ENCODE results near the gene OR4D1. TPM values are rescaled to one million over a fixed set of nuclear protein-coding genes. Genes with fewer than 3 reads are reported as not detected.

OR4D1 gene
- total and polyA plus RNA-seq, 2 donors (not counting 1 experiment from before 2014, with no cell fraction given), result 0.01 TPM; not detected in 1

- WGBS (ENCODE audit: insufficient coverage), result no CpG with 5 or more reads among the region's 2 CpGs
- ATAC-seq (ENCODE audit: low read depth) (no peak), DNase-seq (no peak)
- TF ChIP-seq EZH2 (IDR thresholded peaks at IDR 0.05; ENCODE audit: borderline replicate concordance, insufficient read depth, low read depth, low read length, poor library complexity, severe bottlenecking), result no peak
- TF ChIP-seq CTCF (IDR thresholded peaks at IDR 0.05), result no peak
- Histone ChIP-seq H2AFZ (ENCODE audit: insufficient read depth, low read depth, low read length, poor library complexity, severe bottlenecking) (no peak overlapping the region), H3K4me3 (ENCODE audit: control extremely low read depth in 1 of 5, extremely low read depth in 1 of 5, insufficient read depth in 1 of 5, low read depth in 2 of 5, low read length in 4 of 5) (no peak overlapping the region), H3K79me2 (ENCODE audit: control insufficient read depth, insufficient read depth, low read length) (no peaks in the 10 kb centered on the region), H3K4me1 (ENCODE audit: control insufficient read depth in 2 of 2, insufficient read depth in 2 of 2, low read length in 2 of 2) (peaks cover 11 to 16% of the 10 kb centered on the region in 2 donors), H4K20me1 (ENCODE audit: control insufficient read depth, insufficient read depth, low read length, poor library complexity, severe bottlenecking) (no peaks in the 10 kb centered on the region), H3K27ac (ENCODE audit: low read length in 2 of 2) (no peak overlapping the region), H3K9me3 (ENCODE audit: control extremely low read depth in 1 of 3, control insufficient read depth in 2 of 3, insufficient read depth in 1 of 3, low read length in 2 of 3) (peaks cover 0 to 11% (median 0%) of the 10 kb centered on the region in 3 donors), H3K27me3 (replicated peaks in 1 of 4; ENCODE audit: control extremely low read depth in 1 of 4, control insufficient read depth in 3 of 4, insufficient read depth in 4 of 4, low read length in 3 of 4) (peaks cover 0 to 29% (median 14%) of the 10 kb centered on the region in 4 experiments), H3K4me2 (replicated peaks; ENCODE audit: low read depth, low read length, poor library complexity, severe bottlenecking) (no peak overlapping the region), H3K36me3 (replicated peaks in 1 of 2; ENCODE audit: control extremely low read depth in 1 of 2, control insufficient read depth in 1 of 2, extremely low read depth in 1 of 2, insufficient read depth in 2 of 2, low read length in 1 of 2) (no peaks in the 10 kb centered on the region), H3K9ac (ENCODE audit: low read length) (no peak overlapping the region)
- Mint-ChIP-seq H3K4me1 (peaks cover 14% of the 10 kb centered on the region), H3K27ac (no peak overlapping the region), H3K27me3 (peaks cover 60% of the 10 kb centered on the region), H3K9me3 (ENCODE audit: insufficient read depth) (no peaks in the 10 kb centered on the region), H3K4me3 (no peak overlapping the region)
- ChIA-PET POLR2A (no interaction called here), CTCF (no interaction called here)
- intact Hi-C loops (cut with micrococcal nuclease), result no loop called here
Measured at GRCh38 chr17:58158181-58158580, 10.0 kb downstream of the OR4D1 start.

GRCh38 chr17:58161566-58161965, 13.4 kb downstream of the OR4D1 start:
- 89% methylated on average over 2 of the region's 3 CpGs for WGBS (ENCODE audit: insufficient coverage)
- Histone ChIP-seq H3K4me3 (ENCODE audit: control extremely low read depth in 1 of 5, extremely low read depth in 1 of 5, insufficient read depth in 1 of 5, low read depth in 2 of 5, low read length in 4 of 5) (no peak overlapping the region), H3K9ac (ENCODE audit: low read length) (no peak overlapping the region), H3K36me3 (replicated peaks in 1 of 2; ENCODE audit: control extremely low read depth in 1 of 2, control insufficient read depth in 1 of 2, extremely low read depth in 1 of 2, insufficient read depth in 2 of 2, low read length in 1 of 2) (no peaks in the 10 kb centered on the region), H3K4me2 (replicated peaks; ENCODE audit: low read depth, low read length, poor library complexity, severe bottlenecking) (no peak overlapping the region), H3K27me3 (replicated peaks in 1 of 4; ENCODE audit: control extremely low read depth in 1 of 4, control insufficient read depth in 3 of 4, insufficient read depth in 4 of 4, low read length in 3 of 4) (peaks cover 0 to 26% (median 16%) of the 10 kb centered on the region in 4 experiments), H3K4me1 (ENCODE audit: control insufficient read depth in 2 of 2, insufficient read depth in 2 of 2, low read length in 2 of 2) (peaks cover 10 to 12% of the 10 kb centered on the region in 2 donors), H3K27ac (ENCODE audit: low read length in 2 of 2) (no peak overlapping the region), H3K9me3 (ENCODE audit: control extremely low read depth in 1 of 3, control insufficient read depth in 2 of 3, insufficient read depth in 1 of 3, low read length in 2 of 3) (peaks cover 0 to 11% (median 2%) of the 10 kb centered on the region in 3 donors), H2AFZ (ENCODE audit: insufficient read depth, low read depth, low read length, poor library complexity, severe bottlenecking) (no peak overlapping the region), H4K20me1 (ENCODE audit: control insufficient read depth, insufficient read depth, low read length, poor library complexity, severe bottlenecking) (no peaks in the 10 kb centered on the region), H3K79me2 (ENCODE audit: control insufficient read depth, insufficient read depth, low read length) (no peaks in the 10 kb centered on the region)
- H3K4me3 Mint-ChIP-seq, result no peak overlapping the region
- H3K27me3 Mint-ChIP-seq, result peaks cover 65% of the 10 kb centered on the region
- DNase-seq, result no peak
- peaks cover 10% of the 10 kb centered on the region for H3K4me1 Mint-ChIP-seq
- CTCF ChIA-PET, result interaction anchor here (1.1 kb wide), 1 partner anchor 9 kb away, joined by 3 read pairs; no protein-coding TSS in a partner anchor
- TF ChIP-seq CTCF (IDR thresholded peaks at IDR 0.05), result no peak
- no peaks in the 10 kb centered on the region for H3K9me3 Mint-ChIP-seq (ENCODE audit: insufficient read depth)
- intact Hi-C loops (cut with micrococcal nuclease), result no loop called here
- no peak for ATAC-seq (ENCODE audit: low read depth)
- POLR2A ChIA-PET, result no interaction called here
- no peak overlapping the region for H3K27ac Mint-ChIP-seq

All from B cell (primary cell).